Endothelial cell of umbilical vein (primary cell): Measurements from ENCODE around the gene MBD3. TPM values are rescaled to one million over a fixed set of nuclear protein-coding genes. Genes with fewer than 3 reads are reported as not detected.

ENCODE experiments used
- BruUV-seq: library from RNA; stranded (reverse); fragments of 400-500 nt; replicated peaks from 2 replicates; lab custom pipeline; 2021; lab: Mats Ljungman, UMichigan
- CTCF ChIA-PET: fragments of 300-600, 350-600 bp; sonication (Branson Sonifier 250); formaldehyde crosslinking; loops from one replicate; lab custom pipeline; 2021; ENCODE audit warnings: antibody characterized with exemption, inconsistent platforms; lab: Charles Lee
- POLR2A ChIA-PET: fragments of 300-600, 350-600 bp; sonication (Branson Sonifier 250); formaldehyde crosslinking; loops from one replicate; lab custom pipeline; 2021; ENCODE audit warnings: antibody characterized with exemption, inconsistent platforms; lab: Charles Lee
- DNase-seq: peaks from one replicate; pipeline ENCODE4 v3.0.0-alpha.2; 2011; ENCODE audit warnings: low read depth, low spot score
- FAIRE-seq: peaks from 2 replicates; lab custom pipeline; 2011; peaks lifted over from hg19 to GRCh38; lab: Jason Lieb, UNC
- H2AFZ ChIP-seq: 2 replicates; pipeline ENCODE4 v1.6.0; 2012; ENCODE audit warnings: low read depth, low read length, control low read depth, inconsistent platforms
- H3K27ac ChIP-seq: 2 replicates; pipeline ENCODE4 v1.5.1; 2011; ENCODE audit warnings: low read depth, mild to moderate bottlenecking, control low read depth, low read length, moderate library complexity; ENCODE audit not compliant: insufficient read depth
- H3K27me3 ChIP-seq, 2 experiments: 2 replicates each; pipeline versions ENCODE4 v1.6.0 to v1.6.1; 2011; ENCODE audit warnings: low read length in 2 of 2, mixed read lengths in 1 of 2; ENCODE audit not compliant: control insufficient read depth in 2 of 2, insufficient read depth in 2 of 2
- H3K36me3 ChIP-seq, 2 experiments: 2 replicates in 1 of 2; 3 replicates in 1 of 2; pipeline ENCODE4 v1.5.1; 2011; ENCODE audit warnings: low read length in 2 of 2, mild to moderate bottlenecking in 1 of 2, moderate library complexity in 1 of 2; ENCODE audit not compliant: control insufficient read depth in 2 of 2, insufficient read depth in 2 of 2; ENCODE audit errors: extremely low read depth in 1 of 2
- H3K4me1 ChIP-seq: 3 replicates; pipeline ENCODE4 v1.5.1; 2011; ENCODE audit warnings: mild to moderate bottlenecking, low read length; ENCODE audit not compliant: control insufficient read depth, insufficient read depth; ENCODE audit errors: extremely low read depth
- H3K4me2 ChIP-seq: 2 replicates; pipeline ENCODE4 v1.6.1; 2011; ENCODE audit warnings: low read length, control low read depth, mixed read lengths; ENCODE audit not compliant: insufficient read depth
- H3K4me3 ChIP-seq, 3 experiments: fragments of 200-600 bp in 1 of 3; sonication (generic), shearing (Covaris generic) in 1 of 3; replicated peaks in 1 of 3; 2 replicates each; pipeline ENCODE4 v1.5.1; 2011 to 2016; ENCODE audit warnings: control low read depth in 3 of 3, low read length in 3 of 3, mild to moderate bottlenecking in 2 of 3, inconsistent platforms in 1 of 3, low read depth in 1 of 3, moderate library complexity in 1 of 3; ENCODE audit not compliant: insufficient read depth in 1 of 3
- H3K79me2 ChIP-seq: 2 replicates; pipeline ENCODE4 v1.6.0; 2012; ENCODE audit warnings: low read length, inconsistent platforms; ENCODE audit not compliant: control insufficient read depth, insufficient read depth
- H3K9ac ChIP-seq: replicated peaks from 2 replicates; pipeline ENCODE3; 2011; ENCODE audit warnings: low read length, control low read depth; ENCODE audit not compliant: insufficient read depth; ENCODE audit errors: extremely low read depth
- H3K9me1 ChIP-seq: replicated peaks from 3 replicates; pipeline ENCODE4 v1.6.0; 2011; ENCODE audit warnings: mild to moderate bottlenecking, low read length; ENCODE audit not compliant: control insufficient read depth, insufficient read depth; ENCODE audit errors: extremely low read depth
- H3K9me3 ChIP-seq: replicated peaks from 2 replicates; pipeline ENCODE4 v1.5.1; 2012; ENCODE audit warnings: low read length, inconsistent platforms; ENCODE audit not compliant: control insufficient read depth, insufficient read depth
- H4K20me1 ChIP-seq: replicated peaks from 2 replicates; pipeline ENCODE3; 2011; ENCODE audit warnings: mild to moderate bottlenecking, low read length; ENCODE audit not compliant: control insufficient read depth, insufficient read depth; ENCODE audit errors: extremely low read depth
- FOS ChIP-seq: IDR thresholded peaks from 2 replicates; pipeline ENCODE4 v1.6.1; 2011; ENCODE audit warnings: mild to moderate bottlenecking, low read length, moderate library complexity, borderline replicate concordance; ENCODE audit not compliant: insufficient read depth
- GATA2 ChIP-seq: IDR thresholded peaks from 2 replicates; pipeline ENCODE4 v1.7.0; 2011; ENCODE audit warnings: low read depth, mild to moderate bottlenecking, moderate library complexity, mixed read lengths, low read length; ENCODE audit not compliant: insufficient read length, insufficient read depth
- MYC ChIP-seq: IDR thresholded peaks from one replicate; pipeline ENCODE4 v1.6.1; 2011; ENCODE audit warnings: mild to moderate bottlenecking, low read depth, low read length
- POLR2AphosphoS5 ChIP-seq: IDR thresholded peaks from 2 replicates; pipeline ENCODE4 v1.6.1; 2012; ENCODE audit warnings: low read depth, mild to moderate bottlenecking, control low read depth, low read length, moderate library complexity; ENCODE audit not compliant: insufficient read depth
- dilution Hi-C: fragments of 300-500 bp; cut with MboI; formaldehyde crosslinking; loops from one replicate; pipeline ENCODE4 v1.15.0; 2019; ENCODE audit warnings: low sequenced_read_pairs; ENCODE audit not compliant: extremely low pct_ligation_motif_present
- intact Hi-C: fragments of 100-400 bp; cut with micrococcal nuclease; formaldehyde crosslinking; loops from one replicate; pipeline ENCODE4 v1.10.0; 2022
- polyA plus RNA-seq, 4 experiments: library from polyadenylated mRNA; depleted of rRNA in 3 of 4; stranded (reverse) in 3 of 4; unstranded in 1 of 4; fragments of >200 nt; gene quantifications; 2 replicates each; pipeline versions ENCODE4 v1.2.1 to v1.2.3, GENCODE V29; 2011 to 2012; ENCODE audit warnings: missing spikeins in 1 of 4
- total RNA-seq: library from RNA; stranded (reverse); gene quantifications from 2 replicates; pipeline ENCODE4 v1.2.3, GENCODE V29; 2021
- TF ChIP-seq, protein P1 (sequence below), 2 donors: IDR thresholded peaks; 1 replicate in 1 of 2; 2 replicates in 1 of 2; pipeline ENCODE4 v1.5.1; 2011; ENCODE audit warnings: low read length in 2 of 2, mild to moderate bottlenecking in 2 of 2, moderate library complexity in 2 of 2, control low read depth in 1 of 2, inconsistent platforms in 1 of 2, low read depth in 1 of 2; ENCODE audit not compliant: insufficient read depth in 1 of 2; ENCODE audit errors: extremely low read depth in 1 of 2

Gene MBD3
- total and polyA plus RNA-seq, 2 donors (not counting 3 experiments of a cell fraction or from before 2014, with no cell fraction given), result 96.8 to 120 TPM

DNA sequence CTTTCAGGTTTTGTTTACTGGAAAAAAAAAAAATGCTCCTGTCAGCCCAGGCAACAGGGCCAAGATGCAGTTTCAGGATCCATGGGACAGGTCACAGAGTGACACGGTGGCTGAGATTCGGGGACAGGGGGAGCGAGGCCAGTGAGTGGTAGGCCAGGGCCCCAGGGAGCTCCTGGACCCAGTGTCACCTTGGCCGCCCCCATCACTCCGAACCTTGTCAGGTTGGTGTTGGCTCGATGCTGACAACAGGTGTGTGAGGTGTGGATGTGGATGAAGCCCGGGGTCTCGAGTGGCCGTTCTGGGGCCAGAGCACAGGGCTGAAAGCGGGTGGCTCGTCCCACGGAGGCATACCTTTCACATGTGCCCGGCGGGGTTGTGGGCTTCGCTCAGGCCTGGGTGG lies 18.7 kb upstream of the MBD3 start:
- Histone ChIP-seq H3K4me2 (no peak overlapping the region), H3K27ac (no peak overlapping the region), H3K79me2 (no peaks in the 10 kb centered on the region), H3K4me1 (peaks cover 2% of the 10 kb centered on the region), H3K9me1 (no peaks in the 10 kb centered on the region), H3K4me3 (no peak overlapping the region), H3K27me3 (no peaks in the 10 kb centered on the region), H2AFZ (no peak overlapping the region), H3K36me3 (peaks cover 8 to 49% of the 10 kb centered on the region in 2 experiments), H3K9ac (no peak overlapping the region), H4K20me1 (no peaks in the 10 kb centered on the region), H3K9me3 (no peaks in the 10 kb centered on the region)
- TSS peak; percentile 32 for BruUV-seq
- no peak for TF ChIP-seq GATA2
- TF ChIP-seq FOS, result no peak
- TF ChIP-seq, protein P1, sequence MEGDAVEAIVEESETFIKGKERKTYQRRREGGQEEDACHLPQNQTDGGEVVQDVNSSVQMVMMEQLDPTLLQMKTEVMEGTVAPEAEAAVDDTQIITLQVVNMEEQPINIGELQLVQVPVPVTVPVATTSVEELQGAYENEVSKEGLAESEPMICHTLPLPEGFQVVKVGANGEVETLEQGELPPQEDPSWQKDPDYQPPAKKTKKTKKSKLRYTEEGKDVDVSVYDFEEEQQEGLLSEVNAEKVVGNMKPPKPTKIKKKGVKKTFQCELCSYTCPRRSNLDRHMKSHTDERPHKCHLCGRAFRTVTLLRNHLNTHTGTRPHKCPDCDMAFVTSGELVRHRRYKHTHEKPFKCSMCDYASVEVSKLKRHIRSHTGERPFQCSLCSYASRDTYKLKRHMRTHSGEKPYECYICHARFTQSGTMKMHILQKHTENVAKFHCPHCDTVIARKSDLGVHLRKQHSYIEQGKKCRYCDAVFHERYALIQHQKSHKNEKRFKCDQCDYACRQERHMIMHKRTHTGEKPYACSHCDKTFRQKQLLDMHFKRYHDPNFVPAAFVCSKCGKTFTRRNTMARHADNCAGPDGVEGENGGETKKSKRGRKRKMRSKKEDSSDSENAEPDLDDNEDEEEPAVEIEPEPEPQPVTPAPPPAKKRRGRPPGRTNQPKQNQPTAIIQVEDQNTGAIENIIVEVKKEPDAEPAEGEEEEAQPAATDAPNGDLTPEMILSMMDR (IDR thresholded peaks at IDR 0.05; ENCODE audit: extremely low read depth in 1 of 2, insufficient read depth in 1 of 2, low read depth in 1 of 2, low read length in 2 of 2), result no peak
- TF ChIP-seq POLR2AphosphoS5, result no peak
- TF ChIP-seq MYC, result no peak
- ChIA-PET CTCF (no interaction called here), POLR2A (interaction anchor here (0.7 kb wide), 1 partner anchor 202 kb away, joined by 7 read pairs; no protein-coding TSS in a partner anchor)
- dilution Hi-C loops (no loop called here), intact Hi-C loops (no loop called here)
- no peak for DNase-seq
- FAIRE-seq, result no peak

DNA sequence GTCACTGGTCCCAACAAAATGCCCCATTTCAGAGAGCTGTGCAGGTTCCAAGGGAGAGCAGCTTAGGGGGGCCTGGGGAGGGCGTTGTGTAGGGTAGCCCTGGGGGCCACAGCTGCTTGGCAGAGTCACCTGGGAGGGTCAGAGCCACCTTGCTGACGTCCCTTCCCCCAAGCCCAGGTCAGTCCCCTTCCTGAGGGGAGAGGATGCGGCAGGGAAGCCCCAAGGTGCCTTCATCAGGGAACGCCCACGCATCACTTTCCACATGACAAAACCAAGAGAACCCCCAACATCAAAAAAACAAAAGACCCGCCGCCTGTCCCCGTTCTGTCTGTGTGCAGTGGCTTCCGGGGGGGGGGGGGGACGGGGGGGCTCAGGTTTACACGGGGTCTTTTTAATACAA lies 17.9 kb upstream of the MBD3 start:
- no TSS peak for BruUV-seq
- ChIA-PET POLR2A (interaction anchor here (0.7 kb wide), 1 partner anchor 203 kb away, joined by 7 read pairs; no protein-coding TSS in a partner anchor), CTCF (interaction anchor here (1.6 kb wide), 1 partner anchor 62 kb away, joined by 4 read pairs; no protein-coding TSS in a partner anchor)
- Histone ChIP-seq H3K9me3 (no peaks in the 10 kb centered on the region), H3K4me3 (no peak overlapping the region), H3K36me3 (peaks cover 5 to 49% of the 10 kb centered on the region in 2 experiments), H3K9ac (no peak overlapping the region), H3K4me2 (no peak overlapping the region), H3K9me1 (no peaks in the 10 kb centered on the region), H4K20me1 (no peaks in the 10 kb centered on the region), H2AFZ (no peak overlapping the region), H3K27ac (no peak overlapping the region), H3K27me3 (no peaks in the 10 kb centered on the region), H3K79me2 (no peaks in the 10 kb centered on the region), H3K4me1 (peaks cover 5% of the 10 kb centered on the region)
- DNase-seq (no peak), FAIRE-seq (no peak)
- dilution Hi-C loops (no loop called here), intact Hi-C loops (no loop called here)
- TF ChIP-seq GATA2, result no peak
